ENCODE results near the gene CADPS2.

Gene CADPS2

GRCh38 chr7:122343601-122344302 lies 542.5 kb downstream of the CADPS2 start:
- DNase-seq: no peak

DNA sequence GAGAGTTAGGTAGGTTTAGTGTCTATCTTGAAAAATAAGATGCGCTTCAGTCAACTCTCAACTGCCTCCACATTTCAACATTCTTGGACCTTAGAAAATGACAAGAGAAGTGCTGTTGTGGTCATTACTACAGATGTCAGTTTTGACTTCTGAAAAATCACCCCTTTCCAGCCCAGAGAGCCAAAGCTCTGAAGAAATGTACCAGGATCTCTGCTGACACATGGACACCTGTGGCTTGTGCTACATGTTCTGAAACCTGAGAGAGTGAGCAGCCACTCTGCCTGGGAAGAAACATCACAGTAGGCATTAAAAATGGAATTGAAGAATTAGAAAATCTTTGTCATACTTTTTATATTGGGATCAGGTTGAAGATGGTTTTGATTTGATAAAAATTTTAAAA lies 545.8 kb downstream of the CADPS2 start:
- DNase-seq: no peak

GRCh38 chr7:122339145-122339904 lies 546.9 kb downstream of the CADPS2 start:
- no peak for DNase-seq

DNA sequence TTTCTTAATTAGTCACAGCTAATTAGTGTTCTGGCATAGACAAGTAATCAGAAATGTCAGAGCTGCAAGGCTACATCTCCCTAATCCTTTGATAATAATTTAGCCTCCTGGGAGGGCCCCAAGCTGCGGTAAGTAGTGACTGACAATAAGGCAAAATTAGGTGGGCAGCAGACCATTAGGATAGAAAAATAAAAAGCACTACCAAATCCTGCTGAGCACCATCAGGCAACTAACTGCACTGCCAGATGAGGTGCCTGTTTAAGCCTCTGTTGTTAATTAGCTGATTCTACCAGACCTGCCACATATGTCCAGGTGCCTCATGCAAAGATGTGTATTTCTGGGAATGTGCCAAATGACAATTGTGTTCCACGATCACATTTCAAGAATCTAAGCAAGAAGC lies 549.2 kb downstream of the CADPS2 start:
- DNase-seq: no peak

GRCh38 chr7:122329145-122329802 lies 557.0 kb downstream of the CADPS2 start:
- DNase-seq: no peak

DNA sequence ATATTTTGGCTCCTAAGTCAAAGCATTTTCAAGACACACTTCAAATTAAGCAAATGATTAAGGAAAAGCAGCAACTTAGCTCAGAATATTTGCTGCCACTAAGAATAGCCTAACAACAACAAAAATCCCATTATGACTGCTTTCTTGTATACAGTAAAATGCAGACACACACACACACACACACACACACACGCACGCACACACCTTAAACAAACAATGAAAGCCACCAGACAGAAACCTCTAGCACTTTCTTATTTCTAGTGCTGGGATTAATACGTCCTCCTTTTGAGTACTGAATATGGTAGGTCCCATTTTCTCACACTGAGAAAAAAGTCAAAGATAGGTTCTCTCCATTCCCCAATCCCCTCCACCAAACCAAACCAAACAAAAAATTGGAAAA lies 558.3 kb downstream of the CADPS2 start:
- no peak for DNase-seq

- DNase-seq: no peak
Observed at GRCh38 chr7:122316467-122317388, 569.5 kb downstream of the CADPS2 start.

DNA sequence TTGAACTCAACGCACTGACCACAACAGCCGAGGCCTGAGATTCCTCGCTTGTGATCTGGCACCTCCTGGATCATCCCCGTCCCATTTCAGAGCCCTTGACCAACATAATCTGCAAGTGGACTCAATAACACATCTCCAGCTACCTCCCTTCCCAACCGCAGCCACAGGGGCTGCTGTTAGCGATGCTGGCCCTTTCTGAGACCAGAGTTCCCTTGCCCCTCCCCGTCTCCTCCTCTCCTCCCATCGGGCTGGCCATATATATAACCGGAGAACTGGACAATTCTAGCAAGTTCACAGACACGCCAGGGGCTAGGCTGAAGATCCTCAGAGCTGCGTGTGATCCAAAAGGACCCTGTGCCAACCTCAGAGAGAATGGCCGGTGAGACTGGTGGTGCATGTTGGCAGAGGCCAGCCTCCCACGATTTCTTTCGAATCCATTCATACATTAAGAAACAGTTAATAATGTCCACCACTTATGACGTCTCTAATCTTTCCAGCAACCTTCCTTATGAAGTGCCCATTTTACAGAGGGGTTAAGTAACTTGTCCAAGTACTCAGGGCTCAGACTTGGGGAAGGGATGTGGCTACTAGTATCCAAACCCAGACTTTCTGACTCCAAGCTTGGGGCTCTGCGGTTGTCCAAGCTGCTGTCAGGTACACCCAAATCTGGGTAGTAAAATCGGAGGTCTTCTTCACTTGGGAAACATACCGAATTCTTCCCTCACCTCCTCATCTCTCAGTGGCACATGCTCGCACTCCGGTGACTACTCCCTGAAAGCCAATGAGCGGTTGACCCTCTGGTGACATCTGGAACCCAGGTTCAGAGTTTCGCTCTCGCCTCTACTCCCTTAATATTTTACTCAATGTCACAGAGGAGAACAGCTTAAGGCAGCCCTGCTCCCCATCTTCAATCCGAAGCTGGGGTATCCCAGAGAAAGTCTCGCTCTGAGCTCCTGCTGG lies 570.5 kb downstream of the CADPS2 start:
- no peak for DNase-seq

DNA sequence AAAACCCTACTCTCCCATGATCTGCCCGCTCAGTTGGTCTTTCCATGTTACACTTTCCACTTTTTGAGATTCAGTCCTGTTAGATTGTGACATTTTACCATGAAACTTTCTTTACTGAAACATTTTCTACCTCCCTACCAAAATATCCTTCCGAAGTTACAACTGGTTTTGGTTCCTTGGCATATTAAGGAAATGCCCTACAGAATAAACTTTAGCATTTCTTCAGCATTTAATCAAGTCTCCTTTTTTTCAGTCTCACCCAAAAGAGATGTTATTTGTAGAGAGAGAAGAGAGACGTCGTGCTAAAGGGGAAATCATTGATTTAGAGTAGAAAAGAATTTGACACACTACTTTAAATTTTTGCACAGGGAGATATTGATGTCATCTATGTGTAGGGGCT lies 572.0 kb downstream of the CADPS2 start:
- no peak for DNase-seq

- no peak for DNase-seq
Observed at GRCh38 chr7:122312789-122313188, 573.5 kb downstream of the CADPS2 start.

DNA sequence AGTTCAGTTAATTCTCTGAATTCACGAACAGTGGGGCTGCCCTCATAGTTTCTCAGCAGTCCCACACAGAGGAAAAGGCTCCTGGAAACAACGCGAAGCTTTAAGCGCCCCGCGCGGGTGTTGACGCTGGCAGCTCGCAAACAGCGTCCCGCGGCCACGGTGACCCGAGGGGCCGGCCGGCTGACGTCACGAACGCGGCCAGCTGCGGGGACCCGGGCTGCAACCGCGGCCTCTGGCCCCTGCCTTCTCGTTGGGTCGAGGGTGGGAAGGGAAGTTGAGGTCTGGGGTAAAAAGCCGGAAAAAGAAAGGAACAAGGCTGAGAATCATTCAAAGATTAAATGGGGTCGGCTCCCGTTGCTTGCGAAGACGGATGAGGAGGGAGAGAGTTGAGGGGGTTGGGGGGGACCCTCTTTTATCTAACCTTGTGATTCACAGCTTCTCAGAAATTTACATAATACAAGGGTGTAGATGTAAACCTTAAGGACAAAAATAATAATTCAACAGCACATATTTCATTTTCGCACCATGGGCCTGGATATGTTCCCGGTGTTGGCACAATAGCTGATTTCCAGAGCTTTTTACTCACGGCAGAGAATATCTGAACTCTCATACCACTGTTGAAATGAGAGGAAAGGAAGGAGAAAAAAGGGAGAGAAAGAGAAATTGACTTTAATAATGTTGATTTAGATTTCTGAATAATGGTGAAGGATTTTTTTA lies 574.4 kb downstream of the CADPS2 start:
- no peak for DNase-seq

GRCh38 chr7:122311050-122311700 lies 575.1 kb downstream of the CADPS2 start:
- DNase-seq: no peak

GRCh38 chr7:122310119-122311021 lies 575.9 kb downstream of the CADPS2 start:
- DNase-seq: no peak

DNA sequence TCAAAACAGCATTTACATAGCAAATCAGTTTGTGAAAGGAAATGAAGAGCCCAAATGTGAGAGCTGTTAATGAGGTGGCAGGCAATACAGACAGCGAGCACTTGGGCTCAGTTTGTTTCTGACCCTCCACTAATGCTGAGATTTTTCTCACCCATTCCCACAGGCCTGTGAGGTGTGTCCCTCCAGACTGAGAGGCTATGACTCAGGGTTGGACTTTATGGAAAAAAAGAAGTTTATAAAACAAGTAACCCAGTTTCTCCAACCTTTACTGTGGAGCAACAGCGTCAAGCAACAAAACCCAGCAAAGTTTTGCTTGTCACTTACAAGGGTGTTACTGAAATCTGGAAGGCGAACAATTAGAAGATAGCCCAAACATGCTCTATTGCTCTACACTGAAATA lies 576.8 kb downstream of the CADPS2 start:
- DNase-seq: no peak

- DNase-seq: no peak
Observed at GRCh38 chr7:122307228-122307621, 579.0 kb downstream of the CADPS2 start.

- DNase-seq: no peak
Observed at GRCh38 chr7:122306320-122307227, 579.7 kb downstream of the CADPS2 start.

DNA sequence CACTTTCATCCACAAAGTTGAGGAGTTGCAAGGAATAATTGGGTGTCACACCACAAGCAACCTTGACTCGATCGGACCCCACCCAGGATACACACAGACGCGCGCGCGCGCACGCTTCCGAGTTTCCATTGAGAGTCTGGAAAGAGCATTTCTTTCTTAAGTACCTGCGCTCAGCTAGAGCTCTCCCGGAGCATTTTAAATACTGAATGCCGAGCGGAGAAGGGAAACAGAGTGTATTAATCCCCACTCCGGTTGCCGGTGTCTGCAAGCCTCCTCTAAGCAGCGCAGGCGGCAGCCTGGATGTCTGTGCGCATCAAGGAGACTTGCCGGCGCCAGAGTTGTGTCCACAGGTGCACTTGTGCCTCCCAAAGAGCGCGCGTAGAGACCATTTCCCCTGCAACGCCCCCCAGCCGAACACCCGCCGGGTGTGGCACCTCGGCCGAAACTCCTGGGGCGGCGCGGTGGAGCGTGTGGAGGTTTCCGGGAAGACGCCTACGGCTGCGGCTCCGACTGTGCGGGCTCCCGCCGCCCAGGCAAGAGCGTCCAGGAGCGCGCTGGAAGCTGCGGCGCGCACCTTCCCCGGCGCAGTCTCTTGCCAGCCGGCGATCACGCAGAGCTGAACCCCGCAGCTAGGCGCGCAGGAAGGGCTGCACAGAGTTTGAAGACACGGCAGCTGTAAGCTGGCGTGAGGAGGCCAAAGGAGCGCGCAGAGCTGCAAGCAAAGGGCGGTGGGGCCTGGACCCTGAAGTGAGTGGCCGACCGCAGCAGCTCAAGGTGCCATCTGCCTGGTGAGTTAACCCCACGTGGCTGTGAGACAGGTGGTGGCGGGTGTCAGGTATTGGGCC lies 580.6 kb downstream of the CADPS2 start:
- DNase-seq: no peak
